Measurements from ENCODE around the gene KLF12.

KLF12 gene

GRCh38 chr13:74148352-74148751, 14.1 kb upstream of the KLF12 start:
- Mint-ChIP-seq H3K27ac (no peak overlapping the region), H3K9me3 (ENCODE audit: low read depth) (no peaks in the 10 kb centered on the region), H3K4me1 (ENCODE audit: low read depth) (no peaks in the 10 kb centered on the region), H3K4me3 (no peak overlapping the region), H3K36me3 (no peaks in the 10 kb centered on the region), H3K27me3 (no peaks in the 10 kb centered on the region)

- Mint-ChIP-seq H3K36me3 (no peaks in the 10 kb centered on the region), H3K4me3 (no peak overlapping the region), H3K9me3 (ENCODE audit: low read depth) (no peaks in the 10 kb centered on the region), H3K4me1 (ENCODE audit: low read depth) (no peaks in the 10 kb centered on the region), H3K27ac (no peak overlapping the region), H3K27me3 (no peaks in the 10 kb centered on the region)
Measured at GRCh38 chr13:74145249-74145975, 11.2 kb upstream of the KLF12 start.

GRCh38 chr13:74144269-74144668, 10.1 kb upstream of the KLF12 start:
- no peak overlapping the region for H3K27ac Mint-ChIP-seq
- no peaks in the 10 kb centered on the region for H3K36me3 Mint-ChIP-seq
- no peak overlapping the region for H3K4me3 Mint-ChIP-seq
- H3K4me1 Mint-ChIP-seq (ENCODE audit: low read depth): no peaks in the 10 kb centered on the region
- no peaks in the 10 kb centered on the region for H3K9me3 Mint-ChIP-seq (ENCODE audit: low read depth)
- H3K27me3 Mint-ChIP-seq: no peaks in the 10 kb centered on the region

GRCh38 chr13:74142257-74142656, 8.1 kb upstream of the KLF12 start:
- no peaks in the 10 kb centered on the region for H3K36me3 Mint-ChIP-seq
- H3K9me3 Mint-ChIP-seq (ENCODE audit: low read depth): no peaks in the 10 kb centered on the region
- no peaks in the 10 kb centered on the region for H3K27me3 Mint-ChIP-seq
- no peak overlapping the region for H3K4me3 Mint-ChIP-seq
- no peak overlapping the region for H3K27ac Mint-ChIP-seq
- H3K4me1 Mint-ChIP-seq (ENCODE audit: low read depth): peaks cover 4% of the 10 kb centered on the region

GRCh38 chr13:74138241-74138640, 4.0 kb upstream of the KLF12 start:
- no peaks in the 10 kb centered on the region for H3K36me3 Mint-ChIP-seq
- H3K9me3 Mint-ChIP-seq (ENCODE audit: low read depth): no peaks in the 10 kb centered on the region
- H3K4me1 Mint-ChIP-seq (ENCODE audit: low read depth): peaks cover 4% of the 10 kb centered on the region
- H3K27ac Mint-ChIP-seq: no peak overlapping the region
- no peaks in the 10 kb centered on the region for H3K27me3 Mint-ChIP-seq
- no peak overlapping the region for H3K4me3 Mint-ChIP-seq

GRCh38 chr13:74136084-74136658, 2.0 kb upstream of the KLF12 start:
- no peaks in the 10 kb centered on the region for H3K36me3 Mint-ChIP-seq
- H3K4me1 Mint-ChIP-seq (ENCODE audit: low read depth): peaks cover 15% of the 10 kb centered on the region

GRCh38 chr13:74135326-74136083, 1.3 kb upstream of the KLF12 start:
- no peak overlapping the region for H3K27ac Mint-ChIP-seq
- peaks cover 22% of the 10 kb centered on the region for H3K4me1 Mint-ChIP-seq (ENCODE audit: low read depth)
- no peak overlapping the region for H3K4me3 Mint-ChIP-seq
- H3K9me3 Mint-ChIP-seq (ENCODE audit: low read depth): no peaks in the 10 kb centered on the region
- H3K27me3 Mint-ChIP-seq: no peaks in the 10 kb centered on the region
- H3K36me3 Mint-ChIP-seq: no peaks in the 10 kb centered on the region

More at GRCh38 chr13:74136084-74136658, 2.0 kb upstream of the KLF12 start:
- Mint-ChIP-seq H3K9me3 (ENCODE audit: low read depth) (no peaks in the 10 kb centered on the region), H3K4me3 (no peak overlapping the region), H3K27me3 (no peaks in the 10 kb centered on the region), H3K27ac (no peak overlapping the region)

GRCh38 chr13:74134777-74135325, 647 bp upstream of the KLF12 start:
- Mint-ChIP-seq H3K4me3 (peak overlapping the region; percentile 79), H3K27ac (peak overlapping the region; percentile 30), H3K9me3 (ENCODE audit: low read depth) (no peaks in the 10 kb centered on the region), H3K36me3 (no peaks in the 10 kb centered on the region), H3K27me3 (no peaks in the 10 kb centered on the region), H3K4me1 (ENCODE audit: low read depth) (peaks cover 28% of the 10 kb centered on the region)

- peaks cover 37% of the 10 kb centered on the region for H3K4me1 Mint-ChIP-seq (ENCODE audit: low read depth)
- no peaks in the 10 kb centered on the region for H3K27me3 Mint-ChIP-seq
- peak overlapping the region; percentile 92 for H3K4me3 Mint-ChIP-seq
- H3K9me3 Mint-ChIP-seq (ENCODE audit: low read depth): no peaks in the 10 kb centered on the region
- H3K36me3 Mint-ChIP-seq: no peaks in the 10 kb centered on the region
- H3K27ac Mint-ChIP-seq: peak overlapping the region; percentile 98
Measured at GRCh38 chr13:74133657-74134201, 475 bp downstream of the KLF12 start.

GRCh38 chr13:74132776-74133656, 1.2 kb downstream of the KLF12 start:
- peak overlapping the region; percentile 98 for H3K27ac Mint-ChIP-seq
- H3K9me3 Mint-ChIP-seq (ENCODE audit: low read depth): no peaks in the 10 kb centered on the region
- H3K36me3 Mint-ChIP-seq: no peaks in the 10 kb centered on the region
- no peaks in the 10 kb centered on the region for H3K27me3 Mint-ChIP-seq
- H3K4me3 Mint-ChIP-seq: peak overlapping the region; percentile 92
- peaks cover 42% of the 10 kb centered on the region for H3K4me1 Mint-ChIP-seq (ENCODE audit: low read depth)

GRCh38 chr13:74132152-74132775, 1.9 kb downstream of the KLF12 start:
- Mint-ChIP-seq H3K9me3 (ENCODE audit: low read depth) (no peaks in the 10 kb centered on the region), H3K27me3 (no peaks in the 10 kb centered on the region), H3K36me3 (no peaks in the 10 kb centered on the region), H3K4me3 (peak overlapping the region; percentile 92), H3K4me1 (ENCODE audit: low read depth) (peaks cover 48% of the 10 kb centered on the region), H3K27ac (peak overlapping the region; percentile 98)

GRCh38 chr13:74131227-74131626, 3.0 kb downstream of the KLF12 start:
- Mint-ChIP-seq H3K9me3 (ENCODE audit: low read depth) (no peaks in the 10 kb centered on the region), H3K27me3 (no peaks in the 10 kb centered on the region), H3K4me1 (ENCODE audit: low read depth) (peaks cover 58% of the 10 kb centered on the region), H3K4me3 (peak overlapping the region; percentile 51), H3K27ac (peak overlapping the region; percentile 85), H3K36me3 (no peaks in the 10 kb centered on the region)

- Mint-ChIP-seq H3K27ac (peak overlapping the region; percentile 86), H3K27me3 (no peaks in the 10 kb centered on the region), H3K36me3 (no peaks in the 10 kb centered on the region), H3K9me3 (ENCODE audit: low read depth) (no peaks in the 10 kb centered on the region), H3K4me1 (ENCODE audit: low read depth) (peaks cover 68% of the 10 kb centered on the region), H3K4me3 (peak overlapping the region; percentile 59)
Measured at GRCh38 chr13:74129500-74130191, 4.6 kb downstream of the KLF12 start.
